ENCODE measurements around the gene OR5K1. TPM values are rescaled to one million over a fixed set of nuclear protein-coding genes. Genes with fewer than 3 reads are reported as not detected.

Gene OR5K1
- total RNA-seq, 1 donor from 2014 or later = not detected

- H3K36me3 ChIP-seq = no peaks in the 10 kb centered on the region
- no peak overlapping the region for H3K27ac ChIP-seq
- H3K4me1 ChIP-seq = no peaks in the 10 kb centered on the region
- ATAC-seq = no peak
- no peak overlapping the region for H3K4me3 ChIP-seq
- H3K27me3 ChIP-seq = no peaks in the 10 kb centered on the region
- no peaks in the 10 kb centered on the region for H3K9me3 ChIP-seq
- DNase-seq = no peak
- TF ChIP-seq CTCF (IDR thresholded peaks at IDR 0.05) = no peak
- intact Hi-C loops (cut with DNase I) = no loop called here
These were observed 39.0 kb downstream of the OR5K1 start for GRCh38 chr3:98501863-98502576.

- no peaks in the 10 kb centered on the region for H3K4me1 ChIP-seq
- no peak for TF ChIP-seq CTCF (IDR thresholded peaks at IDR 0.05)
- H3K9me3 ChIP-seq = no peaks in the 10 kb centered on the region
- H3K36me3 ChIP-seq = no peaks in the 10 kb centered on the region
- DNase-seq = no peak
- intact Hi-C loops (cut with DNase I) = no loop called here
- no peaks in the 10 kb centered on the region for H3K27me3 ChIP-seq
- ATAC-seq = no peak
- H3K4me3 ChIP-seq = no peak overlapping the region
- H3K27ac ChIP-seq = no peak overlapping the region
These were observed 41.5 kb downstream of the OR5K1 start for GRCh38 chr3:98504539-98504938.

GRCh38 chr3:98508582-98508981 is 45.6 kb downstream of the OR5K1 start:
- H3K27me3 ChIP-seq = no peaks in the 10 kb centered on the region
- H3K27ac ChIP-seq = no peak overlapping the region
- ATAC-seq (no peak), DNase-seq (no peak)
- no peaks in the 10 kb centered on the region for H3K4me1 ChIP-seq
- intact Hi-C loops (cut with DNase I) = no loop called here
- peaks cover 5% of the 10 kb centered on the region for H3K36me3 ChIP-seq
- H3K9me3 ChIP-seq = no peaks in the 10 kb centered on the region
- H3K4me3 ChIP-seq = no peak overlapping the region
- TF ChIP-seq CTCF (IDR thresholded peaks at IDR 0.05) = no peak

- Histone ChIP-seq H3K4me1 (no peaks in the 10 kb centered on the region), H3K4me3 (no peak overlapping the region), H3K27ac (no peak overlapping the region), H3K27me3 (no peaks in the 10 kb centered on the region), H3K36me3 (peaks cover 41% of the 10 kb centered on the region), H3K9me3 (no peaks in the 10 kb centered on the region)
- ATAC-seq (no peak), DNase-seq (no peak)
- intact Hi-C loops (cut with DNase I) = no loop called here
- TF ChIP-seq CTCF (IDR thresholded peaks at IDR 0.05) = no peak
These were observed 49.6 kb downstream of the OR5K1 start for GRCh38 chr3:98512576-98512975.

GRCh38 chr3:98513091-98513511 is 50.1 kb downstream of the OR5K1 start:
- TF ChIP-seq CTCF (IDR thresholded peaks at IDR 0.05) = no peak
- no peak overlapping the region for H3K4me3 ChIP-seq
- H3K36me3 ChIP-seq = peaks cover 43% of the 10 kb centered on the region
- intact Hi-C loops (cut with DNase I) = no loop called here
- DNase-seq = no peak
- no peaks in the 10 kb centered on the region for H3K4me1 ChIP-seq
- ATAC-seq = no peak
- H3K9me3 ChIP-seq = no peaks in the 10 kb centered on the region
- H3K27me3 ChIP-seq = no peaks in the 10 kb centered on the region
- H3K27ac ChIP-seq = no peak overlapping the region

- H3K4me3 ChIP-seq = no peak overlapping the region
- no peaks in the 10 kb centered on the region for H3K27me3 ChIP-seq
- no peak for TF ChIP-seq CTCF (IDR thresholded peaks at IDR 0.05)
- H3K9me3 ChIP-seq = no peaks in the 10 kb centered on the region
- ATAC-seq (no peak), DNase-seq (no peak)
- peaks cover 50% of the 10 kb centered on the region for H3K36me3 ChIP-seq
- no peak overlapping the region for H3K27ac ChIP-seq
- no peaks in the 10 kb centered on the region for H3K4me1 ChIP-seq
- intact Hi-C loops (cut with DNase I) = no loop called here
These were observed 50.7 kb downstream of the OR5K1 start for GRCh38 chr3:98513736-98514135.
